GM19395 (cell line): ENCODE results near the gene POLR1C.
"Not testable (repeated sequence)": the region's sequence is repeated elsewhere in the genome, so short reads cannot be mapped to it uniquely, and the experiment has no call there.

Experiments used
- ATAC-seq: cut with Tn5 transposase; IDR thresholded peaks from one replicate; pipeline ENCODE4 v1.9.1; 2021; ENCODE audit warnings: mild to moderate bottlenecking, moderate library complexity; ENCODE audit not compliant: unreplicated experiment

POLR1C gene

DNA sequence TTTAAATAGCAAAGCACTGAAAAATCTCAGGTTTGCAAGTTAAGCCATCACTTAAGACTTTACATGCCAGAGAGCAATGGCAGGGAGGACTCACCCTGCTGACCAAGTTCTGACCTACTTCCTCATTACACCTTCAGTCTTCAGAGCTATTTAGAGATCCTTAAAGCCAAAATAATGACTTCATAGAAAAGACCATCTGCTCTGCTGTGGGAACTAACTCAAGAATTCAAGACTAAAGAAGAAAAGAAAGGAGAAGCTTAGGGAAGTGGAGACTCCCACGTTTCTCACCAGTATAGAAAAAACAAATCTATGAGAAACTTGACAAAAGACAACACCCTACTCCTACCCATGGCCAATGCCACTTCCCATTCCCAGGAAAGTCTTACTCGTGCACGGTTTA lies 30.3 kb downstream of the POLR1C start:
- ATAC-seq = no peak

DNA sequence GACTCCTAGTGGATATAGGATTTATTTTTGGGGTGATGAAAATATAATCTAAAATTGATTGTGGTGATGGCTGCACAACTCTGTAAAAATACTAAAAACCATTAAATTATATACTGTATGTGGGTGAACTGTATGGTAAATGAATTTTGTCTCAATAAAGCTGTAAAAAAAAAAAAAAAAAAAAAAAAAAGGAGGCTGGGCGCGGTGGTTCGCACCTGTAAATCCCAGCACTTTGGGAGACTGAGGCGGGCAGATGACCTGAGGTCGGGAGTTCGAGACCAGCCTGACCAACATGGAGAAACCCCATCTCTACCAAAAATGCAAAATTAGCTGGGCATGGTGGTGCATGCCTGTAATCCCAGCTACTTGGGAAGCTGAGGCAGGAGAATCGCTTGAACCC lies 40.7 kb downstream of the POLR1C start:
- ATAC-seq = not testable (repeated sequence)

DNA sequence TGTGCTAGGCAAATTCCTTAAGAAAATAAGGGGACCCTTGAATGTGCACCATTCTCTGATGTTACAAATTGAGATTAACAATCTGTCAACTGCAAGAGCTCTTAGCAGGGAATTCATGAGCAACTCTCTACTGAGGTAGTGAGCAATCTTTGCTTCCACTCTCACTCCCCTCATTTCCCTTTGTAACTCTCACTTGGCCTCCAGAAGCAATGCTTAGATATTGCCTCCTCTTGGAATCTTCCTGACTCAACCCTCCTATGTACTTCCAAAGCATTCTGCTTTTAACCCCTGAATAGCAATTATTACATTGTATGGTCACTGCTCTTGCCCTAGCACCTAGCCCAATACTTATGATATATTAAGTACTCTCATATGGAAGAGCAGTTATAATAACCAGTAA lies 42.4 kb downstream of the POLR1C start:
- ATAC-seq = no peak

DNA sequence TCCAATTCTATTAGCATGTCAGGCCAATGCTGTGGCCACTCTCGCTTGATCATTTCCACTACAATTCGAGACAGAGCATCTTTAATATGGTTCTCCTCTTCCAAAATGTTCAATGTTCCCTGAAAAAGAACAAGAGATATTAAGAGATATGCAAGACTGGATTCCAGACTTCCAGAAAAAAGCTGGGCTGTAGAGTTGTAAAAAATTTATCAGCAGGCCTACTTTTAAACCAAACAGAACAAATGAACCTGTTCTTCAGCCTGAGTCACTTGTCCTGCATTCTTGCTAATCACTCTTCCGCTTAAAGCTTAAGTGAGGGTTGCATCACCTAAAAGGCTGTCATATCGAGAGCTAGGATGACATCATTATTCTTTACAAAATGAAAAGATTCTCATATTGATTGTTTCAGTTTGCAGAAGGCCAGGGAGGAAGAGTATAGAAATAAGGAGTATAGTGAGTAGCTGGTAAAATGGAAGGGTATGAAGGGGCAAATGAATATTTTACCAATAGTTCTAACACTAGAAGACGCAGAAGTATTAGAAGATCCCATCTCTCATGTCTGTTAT lies 54.1 kb downstream of the POLR1C start:
- ATAC-seq = no peak
